HG02642 (cell line): Measurements from ENCODE around the gene P3H2.

ENCODE experiments used
- ATAC-seq: cut with Tn5 transposase; IDR thresholded peaks from one replicate; pipeline ENCODE4 v1.9.1; 2021; ENCODE audit warnings: mild to moderate bottlenecking; ENCODE audit not compliant: unreplicated experiment, poor library complexity

The P3H2 gene

GRCh38 chr3:189953551-189953950, 167.1 kb downstream of the P3H2 start:
- ATAC-seq = no peak

DNA sequence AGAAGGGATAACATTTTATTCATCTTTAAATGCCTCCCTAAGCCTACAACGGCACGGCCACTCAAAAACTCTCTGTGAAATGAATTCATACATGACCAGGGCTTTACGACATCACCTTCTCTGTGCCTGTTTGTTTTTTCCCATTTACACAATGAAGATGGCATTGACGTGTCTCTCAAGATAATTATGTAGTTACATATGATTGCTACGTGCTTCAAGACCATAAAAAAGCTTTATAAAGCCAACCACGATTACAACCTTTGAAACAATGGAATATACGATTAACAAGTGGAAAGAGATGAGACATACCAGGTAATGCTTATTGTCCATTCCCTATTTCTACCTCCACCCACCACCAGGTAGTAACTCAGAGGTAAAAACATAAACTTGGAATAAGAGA, 168.4 kb downstream of the P3H2 start:
- ATAC-seq = no peak

DNA sequence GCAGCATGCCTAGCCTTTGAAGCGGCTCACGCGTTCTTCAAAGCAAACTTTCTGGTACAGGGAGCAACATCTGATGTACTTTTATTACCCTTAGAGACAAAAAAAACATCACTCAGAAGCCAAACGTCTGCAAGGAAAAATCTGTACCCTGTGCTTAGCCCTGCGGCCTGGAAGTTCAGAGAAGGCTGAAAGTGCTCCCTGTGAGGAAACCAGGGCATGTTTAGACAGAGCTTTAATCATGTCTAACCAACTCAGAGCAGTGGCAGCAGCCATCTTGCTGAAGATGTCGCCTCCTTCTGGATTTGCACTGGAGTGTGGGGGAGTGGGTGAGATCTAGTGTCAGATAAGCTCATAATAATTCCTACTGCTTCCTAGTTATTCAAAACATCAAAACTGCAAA, 170.4 kb downstream of the P3H2 start:
- no peak for ATAC-seq

- no peak for ATAC-seq
These were observed 171.1 kb downstream of the P3H2 start for GRCh38 chr3:189949580-189949979.

GRCh38 chr3:189948724-189949045, 172.0 kb downstream of the P3H2 start:
- no peak for ATAC-seq

- no peak for ATAC-seq
These were observed 172.6 kb downstream of the P3H2 start for GRCh38 chr3:189947948-189948723.

DNA sequence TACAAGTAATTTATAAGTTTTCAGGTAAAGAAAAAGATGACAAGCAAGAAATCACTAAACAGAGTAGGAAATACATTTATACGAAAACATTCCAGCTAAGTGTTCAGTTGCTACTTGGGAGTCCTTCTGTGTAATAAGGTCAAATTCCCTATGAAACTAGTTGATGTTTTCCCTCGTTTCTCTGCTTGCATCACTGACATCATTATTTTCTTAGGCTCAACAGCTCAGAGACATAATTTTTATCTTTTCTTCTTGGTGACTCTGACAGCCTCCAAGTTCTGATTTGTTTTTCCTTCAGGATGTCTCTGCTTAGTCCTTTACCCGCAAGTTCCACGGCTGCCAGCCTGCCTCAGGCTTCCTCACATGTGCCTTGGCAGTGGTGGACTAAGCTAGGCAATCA, 173.6 kb downstream of the P3H2 start:
- no peak for ATAC-seq

- ATAC-seq = no peak
These were observed 174.6 kb downstream of the P3H2 start for GRCh38 chr3:189945935-189946709.

DNA sequence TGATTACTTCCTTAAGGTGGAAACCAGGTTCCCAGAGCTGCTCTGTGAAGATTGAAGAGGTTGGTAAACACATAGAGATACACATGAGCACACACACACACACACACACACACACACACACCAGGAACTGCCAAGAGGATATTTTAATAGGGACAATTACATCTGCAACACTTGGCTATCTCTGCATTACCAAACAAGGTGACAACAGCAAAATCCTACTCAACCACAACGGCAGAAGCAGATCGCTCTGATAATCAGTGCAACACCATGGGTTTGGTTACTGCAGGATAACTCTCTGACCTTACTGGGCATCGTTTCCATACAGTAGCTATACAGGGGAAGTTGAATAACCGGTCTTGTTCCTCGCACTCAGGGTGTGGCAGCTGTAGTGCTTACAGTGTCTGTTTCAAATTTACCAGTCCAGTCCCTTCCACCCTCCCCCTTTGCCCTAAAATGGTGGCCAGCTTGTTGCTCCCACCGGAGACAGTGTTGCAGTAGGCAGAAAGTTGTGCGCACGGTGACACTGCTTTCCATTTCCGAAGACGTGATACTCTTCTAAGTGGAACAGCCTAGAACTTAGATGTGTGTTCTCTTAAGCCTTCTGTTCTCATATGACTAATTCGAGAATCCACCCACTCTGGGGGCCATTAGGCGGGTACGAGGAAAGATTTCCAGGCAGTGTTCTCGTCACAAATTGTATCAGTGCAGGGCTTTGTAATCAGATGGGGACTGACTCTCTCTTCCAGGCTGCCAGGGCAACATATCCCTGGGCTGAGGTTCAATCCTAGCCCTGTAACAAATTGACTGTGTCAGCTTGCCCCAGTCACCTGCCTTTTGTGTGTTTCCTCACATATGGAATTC, 176.2 kb downstream of the P3H2 start:
- ATAC-seq = no peak

- ATAC-seq = no peak
These were observed 177.7 kb downstream of the P3H2 start for GRCh38 chr3:189942948-189943347.

GRCh38 chr3:189941679-189942078, 179.0 kb downstream of the P3H2 start:
- no peak for ATAC-seq

DNA sequence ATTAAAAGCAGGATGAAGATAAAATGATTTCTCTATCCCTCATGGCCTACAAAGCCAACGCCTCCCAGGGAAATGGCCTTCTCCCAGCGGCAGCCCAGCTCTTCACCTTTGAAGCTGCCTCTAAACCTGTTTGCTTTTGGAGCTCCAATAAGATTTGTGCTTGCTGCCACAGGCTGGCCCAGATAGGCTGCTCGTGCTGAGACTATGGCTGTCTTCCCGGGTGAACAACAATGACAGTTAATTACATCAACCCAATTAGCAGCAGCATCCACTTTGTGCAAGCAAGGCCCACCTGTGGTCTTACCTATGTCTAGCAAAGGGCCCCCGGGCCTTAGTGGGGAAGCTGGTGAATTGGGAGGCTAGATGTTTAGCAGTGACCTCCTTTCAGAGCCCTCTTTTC, 179.6 kb downstream of the P3H2 start:
- ATAC-seq = no peak

- no peak for ATAC-seq
These were observed 183.2 kb downstream of the P3H2 start for GRCh38 chr3:189937302-189938127.

GRCh38 chr3:189936201-189936945, 184.3 kb downstream of the P3H2 start:
- ATAC-seq = no peak

DNA sequence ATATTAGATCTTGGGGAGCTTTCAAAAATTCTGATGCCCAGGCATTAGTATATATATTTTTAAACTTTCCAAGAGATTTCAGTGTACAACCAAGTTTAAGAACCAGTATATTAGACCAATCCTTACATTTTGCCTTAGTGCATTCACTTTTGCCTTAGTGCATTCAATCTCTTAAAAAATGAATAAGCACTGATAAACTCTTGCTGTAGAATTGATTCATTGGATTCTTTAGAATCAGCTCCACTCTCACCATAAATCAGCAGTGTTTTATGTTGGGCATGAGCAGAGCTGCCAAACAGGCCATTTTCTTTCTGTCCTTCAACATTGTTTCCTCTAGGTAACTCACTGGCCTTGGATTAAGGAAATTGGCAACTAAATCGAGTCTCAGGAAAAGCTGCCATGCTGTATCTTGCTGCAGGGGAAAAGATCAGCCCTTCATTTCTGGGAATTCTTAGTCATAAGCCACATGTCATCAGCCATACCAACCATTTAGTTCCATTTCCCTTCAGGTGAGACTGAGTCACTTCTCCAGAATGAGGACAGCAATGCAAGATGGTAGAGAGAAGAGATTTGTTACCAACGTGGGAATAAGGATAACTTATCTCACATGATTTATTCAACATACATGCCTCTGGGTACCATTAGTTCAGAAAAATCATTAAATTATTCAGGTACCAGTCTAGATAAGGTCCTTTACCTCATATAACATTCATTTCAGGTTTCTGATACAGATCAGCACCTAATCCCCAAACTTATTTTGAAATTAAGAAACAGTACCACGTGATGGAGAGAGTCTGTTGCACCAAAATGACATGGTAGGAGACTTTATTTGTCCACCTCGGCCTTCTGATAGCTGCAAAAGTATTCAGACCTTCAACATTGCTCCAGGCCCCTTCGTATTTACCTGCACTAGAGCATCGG, 192.5 kb downstream of the P3H2 start:
- no peak for ATAC-seq

- no peak for ATAC-seq
These were observed 198.9 kb downstream of the P3H2 start for GRCh38 chr3:189921770-189922169.

DNA sequence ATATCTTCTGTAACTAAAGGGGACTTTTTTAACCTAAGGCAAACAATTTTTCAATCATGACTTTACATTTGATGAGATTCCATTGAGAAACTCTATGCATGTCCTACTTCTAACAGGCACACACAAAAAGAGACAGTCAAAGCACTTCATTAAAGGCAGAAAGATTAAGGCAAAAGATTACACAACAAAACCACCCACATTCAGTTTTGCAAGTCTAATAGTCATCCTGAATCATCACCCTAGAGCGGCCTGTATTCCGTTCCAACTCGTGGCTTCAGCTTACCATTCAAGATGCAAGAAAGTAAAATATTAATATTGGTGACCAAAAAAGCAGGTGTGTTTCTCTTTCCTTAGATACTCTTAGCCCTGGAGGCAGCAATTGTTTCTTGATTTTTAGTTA, 205.9 kb downstream of the P3H2 start:
- no peak for ATAC-seq

DNA sequence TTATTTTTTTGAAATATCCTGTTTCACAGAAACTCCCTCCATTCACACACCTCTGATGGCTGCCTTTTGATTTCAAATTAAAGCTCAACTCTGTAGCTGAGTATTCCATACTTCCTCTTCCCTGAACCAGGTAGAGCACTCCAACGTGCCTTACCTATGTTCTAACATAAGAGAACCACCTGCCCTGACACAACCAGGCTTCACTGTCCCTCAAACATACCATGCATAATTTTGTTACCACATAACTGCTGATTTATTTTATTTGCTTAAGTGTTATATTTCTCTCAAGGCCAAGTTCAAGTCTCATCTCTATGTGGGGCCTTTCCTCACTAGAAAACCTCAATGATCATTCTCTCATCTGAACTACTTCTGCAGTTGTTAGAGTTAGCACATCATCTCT, 209.7 kb downstream of the P3H2 start:
- no peak for ATAC-seq
